Testis (tissue), 3 donors: ENCODE measurements around the gene ABCD1. TPM values are rescaled to one million over a fixed set of nuclear protein-coding genes. Genes with fewer than 3 reads are reported as not detected.
"Not testable (repeated sequence)": the region's sequence is repeated elsewhere in the genome, so short reads cannot be mapped to it uniquely, and the experiment has no call there.

Source experiments
- DNase-seq: peaks from one replicate; pipeline ENCODE4 v3.0.0-alpha.2; 2019
- H3K27ac ChIP-seq, 2 donors: fragments of 200-600 bp; sonication (generic); one replicate each; pipeline ENCODE4 v1.5.1; 2019
- H3K27me3 ChIP-seq: fragments of 200-600 bp; sonication (generic); one replicate; pipeline ENCODE4 v1.5.1; 2019
- H3K36me3 ChIP-seq: fragments of 200-600 bp; sonication (generic); one replicate; pipeline ENCODE4 v1.5.1; 2017; ENCODE audit warnings: low read depth; ENCODE audit errors: missing control alignments
- H3K4me1 ChIP-seq: fragments of 200-600 bp; sonication (generic); one replicate; pipeline ENCODE4 v1.5.1; 2019
- H3K4me3 ChIP-seq, 2 donors: fragments of 200-600 bp; sonication (generic); one replicate each; pipeline ENCODE4 v1.5.1; 2017 to 2019
- H3K9me3 ChIP-seq: fragments of 200-600 bp; sonication (generic); one replicate; pipeline ENCODE4 v1.5.1; 2017
- POLR2A ChIP-seq: fragments of 450-650 bp; IDR thresholded peaks from one replicate; pipeline ENCODE4 v1.6.1; 2017; ENCODE audit warnings: antibody characterized with exemption, mild to moderate bottlenecking, moderate library complexity
- WGBS, 2 donors: methylation state at CpG; one replicate each; pipeline ENCODE4 v1.1.5; 2018; 5-methylcytosine and 5-hydroxymethylcytosine counted together
- intact Hi-C: fragments of 100-400 bp; cut with DNase I; formaldehyde crosslinking; loops from one replicate; pipeline ENCODE4 v1.15.1; 2023; ENCODE audit warnings: low total_unique reads
- polyA plus RNA-seq: library from polyadenylated mRNA; stranded (reverse); fragments of 350-450 nt; fragmentation: Illumina TruSeq; extraction: RNeasy Lipid Tissue Mini Kit (QIAGEN cat#74804); gene quantifications from one replicate; pipeline ENCODE4 v1.2.3, GENCODE V29; 2014; ENCODE audit warnings: low read depth, low replicate concordance; ENCODE audit not compliant: insufficient read depth
- total RNA-seq, 2 donors: library from RNA; depleted of rRNA; stranded (reverse); fragments of >200 nt; gene quantifications; one replicate each; pipeline ENCODE4 v1.2.3, GENCODE V29; 2016
- TF ChIP-seq, protein P1 (sequence below), 3 experiments: fragments of 450-650 bp in 2 of 3; fragments of 200-600 bp in 1 of 3; sonication (generic) in 1 of 3; IDR thresholded peaks; one replicate each; pipeline ENCODE4 v1.5.1; 2016 to 2019; ENCODE audit warnings: antibody characterized with exemption in 3 of 3, mild to moderate bottlenecking in 2 of 3, moderate library complexity in 1 of 3

Gene ABCD1
- total and polyA plus RNA-seq, 3 donors from 2014 or later, result 34.3 to 112 (median 84.4) TPM

DNA sequence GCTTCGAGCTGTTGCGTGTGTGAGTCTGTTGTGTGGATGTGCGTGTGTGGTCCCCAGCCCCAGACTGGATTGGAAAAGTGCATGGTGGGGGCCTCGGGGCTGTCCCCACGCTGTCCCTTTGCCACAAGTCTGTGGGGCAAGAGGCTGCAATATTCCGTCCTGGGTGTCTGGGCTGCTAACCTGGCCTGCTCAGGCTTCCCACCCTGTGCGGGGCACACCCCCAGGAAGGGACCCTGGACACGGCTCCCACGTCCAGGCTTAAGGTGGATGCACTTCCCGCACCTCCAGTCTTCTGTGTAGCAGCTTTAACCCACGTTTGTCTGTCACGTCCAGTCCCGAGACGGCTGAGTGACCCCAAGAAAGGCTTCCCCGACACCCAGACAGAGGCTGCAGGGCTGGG lies 28.6 kb upstream of the ABCD1 start:
- WGBS, 2 donors, result 84 to 100% methylated on average over 1 to 13 of the region's 15 CpGs
- intact Hi-C loops, result no loop called here
- no peaks in the 10 kb centered on the region for H3K27me3 ChIP-seq

DNA sequence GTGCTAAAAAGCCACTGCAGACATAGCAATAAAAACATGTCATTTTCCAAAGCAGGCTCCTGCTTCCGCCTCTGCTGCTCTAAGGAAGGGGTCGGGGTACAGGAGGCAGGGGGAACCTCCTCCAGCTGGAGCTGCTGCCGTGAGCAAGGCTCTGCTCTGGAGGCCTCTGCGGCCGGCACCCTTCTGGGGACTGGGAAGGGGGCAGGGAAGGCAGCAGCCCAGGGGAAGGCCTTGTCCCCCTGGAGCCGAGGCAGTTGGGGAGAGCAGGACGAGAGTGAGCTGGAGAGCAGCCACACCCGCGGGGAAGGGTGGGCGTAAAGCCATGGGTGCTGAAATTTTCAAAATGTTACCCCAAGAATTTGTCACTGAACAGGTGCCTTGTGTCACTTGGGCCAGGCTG lies 28.1 kb upstream of the ABCD1 start:
- intact Hi-C loops, H3K9me3 ChIP-seq, H3K27ac ChIP-seq, H3K36me3 ChIP-seq, H3K4me3 ChIP-seq, H3K27me3 ChIP-seq, DNase-seq, H3K4me1 ChIP-seq: not testable (repeated sequence)
- WGBS, 2 donors, result 86% methylated on average over 10 of the region's 10 CpGs; no CpG with 5 or more reads in 1 of the 2 donors

More for the DNA sequence above, 28.6 kb upstream of the ABCD1 start:
- DNase-seq, result no peak
- Histone ChIP-seq H3K4me3 (no peak overlapping the region), H3K4me1 (no peaks in the 10 kb centered on the region), H3K36me3 (no peaks in the 10 kb centered on the region), H3K27ac (no peak overlapping the region), H3K9me3 (no peaks in the 10 kb centered on the region)
- TF ChIP-seq, protein P1, sequence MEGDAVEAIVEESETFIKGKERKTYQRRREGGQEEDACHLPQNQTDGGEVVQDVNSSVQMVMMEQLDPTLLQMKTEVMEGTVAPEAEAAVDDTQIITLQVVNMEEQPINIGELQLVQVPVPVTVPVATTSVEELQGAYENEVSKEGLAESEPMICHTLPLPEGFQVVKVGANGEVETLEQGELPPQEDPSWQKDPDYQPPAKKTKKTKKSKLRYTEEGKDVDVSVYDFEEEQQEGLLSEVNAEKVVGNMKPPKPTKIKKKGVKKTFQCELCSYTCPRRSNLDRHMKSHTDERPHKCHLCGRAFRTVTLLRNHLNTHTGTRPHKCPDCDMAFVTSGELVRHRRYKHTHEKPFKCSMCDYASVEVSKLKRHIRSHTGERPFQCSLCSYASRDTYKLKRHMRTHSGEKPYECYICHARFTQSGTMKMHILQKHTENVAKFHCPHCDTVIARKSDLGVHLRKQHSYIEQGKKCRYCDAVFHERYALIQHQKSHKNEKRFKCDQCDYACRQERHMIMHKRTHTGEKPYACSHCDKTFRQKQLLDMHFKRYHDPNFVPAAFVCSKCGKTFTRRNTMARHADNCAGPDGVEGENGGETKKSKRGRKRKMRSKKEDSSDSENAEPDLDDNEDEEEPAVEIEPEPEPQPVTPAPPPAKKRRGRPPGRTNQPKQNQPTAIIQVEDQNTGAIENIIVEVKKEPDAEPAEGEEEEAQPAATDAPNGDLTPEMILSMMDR (IDR thresholded peaks at IDR 0.05), result no peak
- TF ChIP-seq POLR2A, result no peak

DNA sequence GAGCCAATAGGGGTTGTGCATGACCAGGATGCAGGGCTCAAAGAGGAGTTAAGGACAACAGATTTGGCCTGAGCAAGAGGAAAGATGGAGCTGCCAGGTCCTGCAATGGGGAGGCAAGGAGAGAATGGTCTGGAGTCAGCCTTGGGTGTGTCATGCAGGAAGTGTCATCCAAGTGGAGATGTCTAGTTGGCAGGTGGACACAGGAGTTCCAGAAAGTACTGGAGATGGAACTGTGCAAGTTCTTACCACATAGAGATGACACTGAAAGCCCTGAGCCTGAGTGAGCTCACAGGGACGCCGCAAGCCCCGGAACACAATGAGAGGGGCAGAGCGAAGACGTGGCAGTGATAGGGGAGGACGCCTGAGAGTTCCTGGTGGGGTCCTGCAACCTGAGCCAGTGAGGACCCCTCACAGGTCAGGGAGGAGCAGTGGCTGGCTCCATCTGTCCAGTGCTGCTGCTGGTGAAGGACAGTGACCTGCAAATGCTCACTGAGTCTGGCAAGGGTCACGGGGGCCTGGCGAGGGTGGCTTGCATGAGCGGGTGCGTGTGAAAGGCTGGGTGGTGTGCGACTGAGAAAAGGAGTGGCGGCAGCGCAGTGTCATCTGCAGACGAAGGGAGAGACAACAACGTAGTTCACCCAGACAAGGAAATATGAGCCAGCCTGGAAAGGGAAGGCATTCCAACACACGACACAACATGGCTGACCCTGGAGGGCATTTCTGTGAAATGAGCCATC lies 27.5 kb upstream of the ABCD1 start:
- whole genome bisulfite sequencing, 2 donors, result 92 to 94% methylated on average over 3 to 16 of the region's 16 CpGs
- H3K4me1 ChIP-seq, H3K9me3 ChIP-seq, H3K27me3 ChIP-seq, H3K36me3 ChIP-seq, H3K4me3 ChIP-seq, intact Hi-C loops, DNase-seq, H3K27ac ChIP-seq: not testable (repeated sequence)

DNA sequence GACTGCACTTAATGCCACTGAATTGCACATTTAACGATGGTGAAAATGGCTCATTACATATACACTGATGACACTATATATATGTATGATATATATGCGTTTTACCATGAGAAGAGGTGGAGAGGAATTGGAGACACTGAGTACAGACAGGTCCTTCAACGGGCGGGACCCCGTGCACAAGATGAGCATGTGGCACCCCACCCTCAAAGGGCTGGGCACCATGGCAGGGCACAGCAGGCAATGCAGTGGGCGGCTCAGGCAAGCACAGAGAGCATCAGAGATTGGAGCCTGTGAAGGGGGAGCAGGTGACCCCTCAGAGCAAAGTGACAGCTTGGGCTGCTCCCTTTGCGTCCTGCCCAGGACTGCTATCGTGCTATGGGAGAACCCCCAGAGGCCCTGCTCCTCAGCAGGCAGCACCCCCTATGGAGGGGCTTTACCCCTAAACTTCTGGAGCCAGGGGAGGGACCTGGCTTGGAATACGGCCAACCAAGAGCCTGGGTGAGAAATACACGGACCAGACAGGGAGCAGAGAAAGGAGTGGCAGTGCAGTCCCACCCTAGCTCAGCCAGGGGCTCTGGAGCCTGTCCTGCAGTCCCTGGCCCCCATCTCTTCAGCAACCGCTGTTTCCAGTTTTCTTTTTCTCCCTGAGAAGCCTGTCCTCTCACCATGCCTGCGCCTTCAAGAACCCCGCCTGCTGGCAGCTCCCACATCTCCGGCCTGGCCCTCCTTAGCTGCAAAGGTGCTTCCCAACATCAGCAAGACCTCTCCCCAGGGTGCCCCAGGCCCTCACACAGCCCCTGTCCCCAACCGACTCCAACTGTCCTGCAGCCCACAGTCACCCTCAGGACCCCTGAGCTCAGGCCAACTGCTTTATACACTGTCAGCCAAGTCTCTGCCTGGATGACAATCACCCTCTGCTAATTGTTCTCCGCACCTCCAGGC lies 26.5 kb upstream of the ABCD1 start:
- Histone ChIP-seq H3K27ac (no peak overlapping the region), H3K27me3 (no peaks in the 10 kb centered on the region), H3K4me1 (peaks cover 2% of the 10 kb centered on the region), H3K36me3 (no peaks in the 10 kb centered on the region), H3K9me3 (no peaks in the 10 kb centered on the region), H3K4me3 (no peak overlapping the region)
- no peak for TF ChIP-seq POLR2A
- TF ChIP-seq, protein P1 (IDR thresholded peaks at IDR 0.05), result no peak
- no peak for DNase-seq
- intact Hi-C loops, result no loop called here
- 79 to 91% methylated on average over 9 to 14 of the region's 16 CpGs for WGBS, 2 donors

DNA sequence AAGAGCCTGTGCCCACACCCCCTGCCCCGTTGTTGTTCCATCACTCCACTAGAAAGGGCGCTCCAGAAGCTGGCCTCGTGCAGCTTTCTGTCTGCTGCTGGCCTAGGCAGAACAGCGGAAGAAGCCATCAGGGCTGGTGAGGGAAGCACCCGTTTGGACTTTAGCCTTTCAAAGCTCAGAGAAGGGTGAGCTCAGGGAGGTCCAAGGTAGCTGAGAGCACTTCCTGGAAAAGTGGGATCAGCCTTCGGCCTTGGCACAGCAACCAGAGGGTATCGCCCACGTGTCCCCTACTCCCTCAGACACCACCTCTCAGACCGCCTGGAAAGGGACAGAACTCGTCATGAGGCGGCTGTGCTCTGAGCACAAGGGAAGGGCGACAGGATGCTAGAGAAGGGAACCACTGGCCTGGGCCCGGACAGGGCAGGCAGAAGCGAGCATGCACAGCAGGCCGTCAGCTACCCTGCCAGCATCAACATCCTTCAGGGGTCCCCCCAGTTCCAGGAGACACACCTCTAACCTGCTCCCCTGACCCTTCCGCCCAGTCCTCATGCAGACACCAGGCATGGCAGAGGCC lies 25.4 kb upstream of the ABCD1 start:
- H3K9me3 ChIP-seq, H3K36me3 ChIP-seq, H3K4me3 ChIP-seq, H3K27me3 ChIP-seq, DNase-seq, H3K4me1 ChIP-seq, H3K27ac ChIP-seq, intact Hi-C loops: not testable (repeated sequence)
- 78% methylated on average over 12 of the region's 16 CpGs; no CpG with 5 or more reads in 1 of the 2 donors for WGBS, 2 donors

DNA sequence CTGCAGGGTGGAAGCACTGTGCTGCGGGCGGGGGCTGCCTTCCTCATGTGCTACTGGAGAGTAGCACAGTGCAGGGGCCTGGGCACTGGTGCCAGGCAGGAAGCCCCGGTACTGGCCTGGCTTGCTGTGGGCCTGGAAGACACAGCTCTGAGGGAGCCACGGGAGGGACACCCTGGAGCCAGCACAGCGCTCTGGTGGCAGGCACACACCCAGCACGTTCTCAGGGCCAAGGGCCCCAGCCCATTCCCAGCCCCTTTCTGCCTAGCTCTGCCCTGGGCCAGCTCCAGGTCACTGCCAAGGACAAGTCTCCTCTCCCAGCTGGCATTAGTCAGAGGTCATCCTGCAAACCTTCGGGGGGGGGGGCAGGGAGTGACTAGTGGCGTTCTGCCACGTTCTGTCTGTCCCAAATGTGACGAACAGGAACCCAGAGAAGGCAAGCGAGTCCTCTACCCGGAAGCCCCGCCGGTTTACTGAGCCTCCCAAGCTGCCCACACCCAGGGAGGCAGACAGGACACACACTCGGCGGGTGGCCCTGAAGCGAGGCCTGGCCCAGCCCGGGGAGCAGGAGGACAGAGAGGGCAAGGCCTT lies 24.8 kb upstream of the ABCD1 start:
- H3K36me3 ChIP-seq, H3K4me3 ChIP-seq, intact Hi-C loops, H3K27me3 ChIP-seq, H3K4me1 ChIP-seq, H3K9me3 ChIP-seq, H3K27ac ChIP-seq: not testable (repeated sequence)
- DNase-seq, result peak; percentile 34
- 68% methylated on average over 12 of the region's 18 CpGs; no CpG with 5 or more reads in 1 of the 2 donors for WGBS, 2 donors
